Left ventricle myocardium superior (tissue), 1 donor: ENCODE results near the gene DHRS12. TPM values are rescaled to one million over a fixed set of nuclear protein-coding genes. Genes with fewer than 3 reads are reported as not detected.

Experiments used
- ATAC-seq: fragments of 200-7000 bp; cut with Tn5 transposase; one replicate; pipeline ENCODE4 v1.9.1; 2020; ENCODE audit warnings: mild to moderate bottlenecking, moderate library complexity
- DNase-seq: peaks from one replicate; pipeline ENCODE4 v3.0.0-alpha.2; 2020
- intact Hi-C: fragments of 100-400 bp; cut with micrococcal nuclease; formaldehyde crosslinking; loops from one replicate; pipeline ENCODE4 v1.11.0; 2022
- total RNA-seq: library from RNA; stranded (reverse); fragmentation: NEBNext Ultra II Directional; extraction: Animal tissue kit (Norgen Biotek cat#: 25700); gene quantifications from one replicate; pipeline ENCODE4 v1.2.1, GENCODE V29; 2021
- donor health status: DM: no; HTN: yes; CAD: no; lungs with severe emphysema.

The DHRS12 gene
- total RNA-seq, 1 donor from 2014 or later: 11.6 TPM

DNA sequence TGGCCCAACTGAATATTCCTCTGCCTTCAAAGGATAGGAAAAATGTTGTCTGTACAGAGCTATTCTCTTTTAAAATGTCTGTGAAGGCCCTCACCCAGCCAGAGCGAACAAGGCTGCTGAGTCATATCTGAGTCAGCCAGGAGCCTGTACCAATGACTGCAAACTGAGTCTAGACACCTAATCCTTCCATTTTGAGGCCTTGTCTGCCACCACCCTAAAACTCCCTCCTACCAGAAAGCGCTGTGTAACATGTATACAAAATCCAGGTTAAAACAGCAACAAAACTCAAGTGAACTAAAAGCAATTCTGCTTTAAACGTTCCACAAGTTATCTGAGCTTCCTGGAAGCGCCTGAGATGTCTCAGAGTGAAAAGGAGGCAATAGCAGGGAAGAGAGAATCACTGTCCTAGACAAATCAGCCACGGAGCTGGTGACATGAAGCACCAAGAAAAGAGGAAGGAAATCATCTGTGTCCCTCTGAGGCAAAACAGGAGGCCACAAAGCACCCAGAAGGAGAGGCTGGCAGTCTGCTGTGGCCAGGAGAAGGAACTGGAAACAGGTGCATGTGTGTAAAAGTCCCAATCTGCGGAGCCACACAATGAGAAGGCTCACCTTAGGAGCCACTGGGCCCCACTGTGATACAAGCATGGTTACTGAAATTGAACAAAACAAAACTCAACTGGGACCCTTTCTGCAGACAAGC, 10.2 kb downstream of the DHRS12 start:
- intact Hi-C loops: no loop called here
- peak; percentile 50 for ATAC-seq
- DNase-seq: no peak

- ATAC-seq: peak; percentile 32
- intact Hi-C loops: no loop called here
- no peak for DNase-seq
These were observed 17.3 kb downstream of the DHRS12 start for GRCh38 chr13:51786425-51787265.

GRCh38 chr13:51785712-51786424, 18.1 kb downstream of the DHRS12 start:
- intact Hi-C loops: no loop called here
- DNase-seq (peak; percentile 85), ATAC-seq (peak; percentile 88)

- no peak for ATAC-seq
- DNase-seq: no peak
- intact Hi-C loops: no loop called here
These were observed 19.9 kb downstream of the DHRS12 start for GRCh38 chr13:51784097-51784496.

- DNase-seq (no peak), ATAC-seq (no peak)
- intact Hi-C loops: no loop called here
These were observed 20.4 kb downstream of the DHRS12 start for GRCh38 chr13:51783428-51784094.

GRCh38 chr13:51782026-51782710, 21.8 kb downstream of the DHRS12 start:
- DNase-seq (no peak), ATAC-seq (no peak)
- intact Hi-C loops: no loop called here

GRCh38 chr13:51781246-51782022, 22.5 kb downstream of the DHRS12 start:
- ATAC-seq (peak; percentile 59), DNase-seq (peak; percentile 47)
- intact Hi-C loops: no loop called here

- ATAC-seq (no peak), DNase-seq (no peak)
- intact Hi-C loops: no loop called here
These were observed 23.9 kb downstream of the DHRS12 start for GRCh38 chr13:51780099-51780498.

GRCh38 chr13:51778392-51778791, 25.6 kb downstream of the DHRS12 start:
- DNase-seq (no peak), ATAC-seq (no peak)
- intact Hi-C loops: no loop called here

GRCh38 chr13:51777921-51778320, 26.0 kb downstream of the DHRS12 start:
- DNase-seq (no peak), ATAC-seq (no peak)
- intact Hi-C loops: no loop called here

DNA sequence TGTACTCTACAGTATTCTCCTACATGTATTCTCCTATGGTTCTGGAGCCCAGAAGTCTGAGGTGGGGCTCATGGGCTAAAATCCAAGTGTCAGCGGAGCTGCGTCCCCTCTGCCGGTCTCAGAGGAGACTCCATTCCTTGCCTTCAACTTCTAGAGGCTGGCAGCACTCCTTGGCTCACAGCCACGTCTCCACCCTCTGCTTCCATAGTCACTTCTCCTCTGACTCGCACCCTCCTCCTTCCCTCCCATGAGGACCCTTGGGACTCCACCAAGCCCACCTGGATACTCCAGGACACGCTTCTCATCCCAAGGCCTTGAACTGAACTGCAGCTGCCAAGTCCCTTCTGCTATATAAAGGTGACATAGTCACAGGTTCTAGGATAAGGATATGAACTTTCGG, 27.8 kb downstream of the DHRS12 start:
- intact Hi-C loops: no loop called here
- DNase-seq (no peak), ATAC-seq (no peak)

GRCh38 chr13:51773515-51773914, 30.4 kb downstream of the DHRS12 start:
- no peak for ATAC-seq
- DNase-seq: no peak
- intact Hi-C loops: no loop called here

- intact Hi-C loops: no loop called here
- ATAC-seq (no peak), DNase-seq (no peak)
These were observed 31.2 kb downstream of the DHRS12 start for GRCh38 chr13:51772781-51773180.

DNA sequence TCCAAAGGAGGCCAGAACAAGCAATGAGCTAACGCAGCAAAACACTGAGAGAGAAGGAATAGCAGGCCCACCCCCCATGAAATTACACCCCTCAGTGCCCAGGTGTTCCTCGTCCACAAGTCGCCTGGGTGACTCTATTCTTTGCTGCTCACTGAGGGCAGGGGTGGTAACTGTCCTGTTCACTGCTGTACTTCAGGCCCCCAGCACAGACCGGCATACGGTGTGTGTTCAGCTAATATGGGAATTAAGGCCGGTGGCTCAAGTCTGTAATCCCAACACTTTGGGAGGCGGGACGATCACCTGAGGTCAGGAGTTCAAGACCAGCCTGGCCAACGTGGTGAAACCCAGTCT, 31.9 kb downstream of the DHRS12 start:
- ATAC-seq: no peak
- intact Hi-C loops: no loop called here

DNA sequence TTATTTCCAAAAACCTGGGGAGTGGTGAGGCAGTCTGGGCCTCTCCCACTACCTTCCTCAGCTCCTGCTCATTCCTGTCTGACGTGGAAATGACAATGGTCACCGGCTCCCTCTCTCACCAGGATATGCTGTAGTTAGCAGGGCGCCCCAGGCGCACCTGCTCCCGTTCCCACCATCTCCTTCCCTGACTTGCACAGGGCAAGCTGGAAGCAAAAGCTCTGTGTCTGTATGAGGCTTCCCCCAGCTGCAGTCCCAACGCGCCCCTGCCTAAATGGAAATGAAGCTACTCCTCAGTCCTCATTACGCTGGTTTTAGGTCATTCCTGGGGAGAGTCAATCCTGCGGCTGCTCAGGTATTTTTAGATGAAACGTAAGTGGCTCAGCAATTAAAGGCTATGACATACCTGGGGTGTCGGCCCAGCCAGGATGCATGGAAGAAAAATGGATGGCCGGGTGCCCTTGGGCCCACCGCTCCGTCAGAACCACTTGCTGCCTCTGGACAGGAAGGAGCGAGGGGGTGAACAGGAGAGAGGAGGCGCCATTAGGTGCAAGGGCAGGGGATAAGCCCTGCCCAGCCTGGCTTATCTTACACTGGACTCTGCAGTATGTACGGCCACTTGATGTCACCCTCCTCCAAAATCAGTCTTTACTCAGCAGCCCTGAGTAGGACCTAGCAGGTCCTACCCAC, 32.4 kb downstream of the DHRS12 start:
- ATAC-seq (peak; percentile 31), DNase-seq (no peak)
- intact Hi-C loops: no loop called here

More for the DNA sequence above, 31.9 kb downstream of the DHRS12 start:
- no peak for DNase-seq

- ATAC-seq (no peak), DNase-seq (no peak)
- intact Hi-C loops: no loop called here
These were observed 33.1 kb downstream of the DHRS12 start for GRCh38 chr13:51770681-51771417.

DNA sequence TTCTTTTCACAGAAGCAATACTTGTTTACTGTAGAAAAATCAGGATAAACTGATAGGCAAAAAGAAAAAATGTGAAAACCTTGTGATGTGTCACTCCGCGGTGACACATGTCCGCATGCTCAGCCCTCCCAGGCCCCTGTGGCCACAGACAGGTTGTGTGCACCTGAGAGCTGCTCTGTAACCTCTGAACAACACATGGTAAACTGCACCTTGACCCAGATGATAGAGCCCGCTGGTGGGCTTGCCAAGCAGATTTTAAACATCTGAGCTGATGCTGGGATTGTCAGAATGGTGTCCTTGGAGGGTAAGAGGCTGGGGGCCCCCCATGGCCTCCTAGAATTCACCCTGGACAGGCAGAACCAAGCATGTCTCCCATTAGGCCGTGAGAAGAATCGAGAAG, 33.8 kb downstream of the DHRS12 start:
- ATAC-seq (no peak), DNase-seq (no peak)
- intact Hi-C loops: no loop called here
